HG02943 (cell line): ENCODE results near the gene YPEL1.
"Not testable (repeated sequence)": the region's sequence is repeated elsewhere in the genome, so short reads cannot be mapped to it uniquely, and the experiment has no call there.

Experiments used
- ATAC-seq: cut with Tn5 transposase; IDR thresholded peaks from one replicate; pipeline ENCODE4 v1.9.1; 2021; ENCODE audit warnings: mild to moderate bottlenecking, low read depth, moderate library complexity; ENCODE audit not compliant: unreplicated experiment

YPEL1 gene

GRCh38 chr22:21725956-21726649, 9.5 kb downstream of the YPEL1 start:
- no peak for ATAC-seq

DNA sequence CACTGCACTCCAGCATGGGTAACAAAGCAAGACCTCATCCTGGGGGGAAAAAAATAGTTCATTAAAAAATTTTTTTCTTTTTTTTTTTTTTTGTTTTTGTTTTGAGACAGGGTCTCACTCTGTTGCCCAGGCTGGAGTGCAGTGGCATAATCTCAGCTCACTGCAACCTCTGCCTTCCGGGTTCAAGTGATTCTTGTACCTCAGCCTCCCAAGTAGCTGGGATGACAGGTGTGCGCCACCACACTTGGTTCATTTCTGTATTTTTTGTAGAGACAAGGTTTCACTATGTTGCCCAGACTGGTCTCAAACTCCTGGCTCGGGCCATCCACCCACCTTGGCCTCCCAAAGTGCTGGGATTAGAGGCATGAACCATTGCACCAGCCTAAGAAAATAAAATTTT, 11.1 kb downstream of the YPEL1 start:
- ATAC-seq: not testable (repeated sequence)

DNA sequence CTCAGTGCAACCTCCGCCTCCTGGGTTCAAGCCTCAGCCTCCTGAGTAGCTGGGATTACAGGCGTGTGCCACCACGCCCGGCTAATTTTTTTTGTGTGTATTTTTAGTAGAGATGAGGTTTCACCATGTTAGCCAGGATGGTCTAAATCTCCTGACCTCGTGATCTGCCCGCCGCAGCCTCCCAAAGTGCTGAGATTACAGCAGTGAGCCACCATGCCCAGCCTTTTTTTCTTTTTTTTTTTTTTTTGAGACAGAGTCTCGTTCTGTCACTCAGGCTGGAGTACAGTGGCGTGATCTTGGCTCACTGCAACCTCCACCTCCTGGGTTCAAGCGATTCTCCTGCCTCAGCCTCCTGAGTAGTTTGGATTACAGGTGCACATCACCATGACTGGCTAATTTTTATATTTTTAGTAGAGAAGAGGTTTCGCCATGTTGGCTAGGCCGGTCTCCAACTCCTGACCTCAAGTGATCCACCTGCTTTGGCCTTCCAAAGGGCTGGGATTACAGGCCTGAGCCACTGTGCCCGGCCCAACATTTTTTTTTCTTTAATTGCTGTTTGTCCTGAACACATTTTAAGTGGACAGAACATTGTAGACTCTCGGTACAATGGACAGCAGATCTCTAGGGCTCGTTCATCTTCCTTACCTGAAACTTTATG, 14.3 kb downstream of the YPEL1 start:
- not testable (repeated sequence) for ATAC-seq

GRCh38 chr22:21720191-21720859, 15.3 kb downstream of the YPEL1 start:
- ATAC-seq: not testable (repeated sequence)

DNA sequence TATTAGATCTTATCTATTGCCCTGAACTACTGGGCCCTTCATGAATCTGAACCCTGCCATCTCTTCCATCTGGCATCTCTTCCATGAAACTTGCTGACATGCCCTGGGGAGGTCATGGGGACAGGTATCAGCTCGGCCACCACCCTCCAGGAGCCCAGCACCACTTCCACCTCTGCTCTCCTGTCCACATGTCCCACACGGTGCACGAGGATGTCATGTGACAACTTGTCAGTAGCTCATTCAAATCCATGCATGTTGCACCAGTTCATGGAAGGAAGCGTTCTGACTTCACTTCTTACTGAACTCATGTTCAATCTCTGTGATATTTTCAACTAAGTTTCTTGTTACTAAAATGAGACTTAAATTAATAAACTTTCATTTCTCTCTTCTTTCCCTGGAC, 16.6 kb downstream of the YPEL1 start:
- ATAC-seq: no peak

DNA sequence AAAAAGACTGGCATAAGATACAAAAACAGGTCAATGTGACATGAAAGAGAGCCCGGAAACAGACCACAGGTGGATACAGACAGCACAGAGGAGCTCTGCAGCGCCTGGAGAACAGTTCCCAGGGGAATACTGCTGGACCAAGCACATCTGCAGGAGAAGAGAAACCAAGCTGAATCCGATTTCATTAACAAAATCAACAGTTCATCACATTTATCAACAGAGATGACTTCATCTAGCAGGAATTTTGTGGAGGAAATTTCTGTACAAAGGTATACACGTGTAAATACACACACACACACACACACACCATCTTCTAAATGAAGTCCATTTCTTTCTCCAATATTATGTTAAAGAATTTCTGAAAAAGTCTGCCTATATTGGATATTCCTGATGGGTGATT, 17.1 kb downstream of the YPEL1 start:
- no peak for ATAC-seq

- not testable (repeated sequence) for ATAC-seq
Observed at GRCh38 chr22:21716395-21717122, 19.0 kb downstream of the YPEL1 start.

DNA sequence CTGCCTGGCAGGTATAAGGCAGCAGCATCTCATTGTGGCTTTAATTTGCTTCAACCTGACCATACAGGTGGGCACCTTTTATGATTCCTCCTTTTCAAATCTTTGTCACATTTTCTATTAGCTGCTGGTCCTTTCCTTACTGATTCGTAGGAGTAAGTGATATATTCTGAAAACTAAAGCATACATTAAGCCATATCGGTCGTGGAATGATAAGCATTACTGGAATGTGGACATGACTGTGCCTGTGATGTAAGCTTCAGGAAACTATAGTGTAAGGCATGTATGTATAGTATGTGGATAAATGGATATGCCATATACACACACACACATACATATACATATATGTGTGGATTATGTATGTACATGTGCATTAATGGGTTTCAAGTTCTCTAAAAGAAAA, 20.8 kb downstream of the YPEL1 start:
- no peak for ATAC-seq

- ATAC-seq: no peak
Observed at GRCh38 chr22:21714059-21714770, 21.4 kb downstream of the YPEL1 start.

DNA sequence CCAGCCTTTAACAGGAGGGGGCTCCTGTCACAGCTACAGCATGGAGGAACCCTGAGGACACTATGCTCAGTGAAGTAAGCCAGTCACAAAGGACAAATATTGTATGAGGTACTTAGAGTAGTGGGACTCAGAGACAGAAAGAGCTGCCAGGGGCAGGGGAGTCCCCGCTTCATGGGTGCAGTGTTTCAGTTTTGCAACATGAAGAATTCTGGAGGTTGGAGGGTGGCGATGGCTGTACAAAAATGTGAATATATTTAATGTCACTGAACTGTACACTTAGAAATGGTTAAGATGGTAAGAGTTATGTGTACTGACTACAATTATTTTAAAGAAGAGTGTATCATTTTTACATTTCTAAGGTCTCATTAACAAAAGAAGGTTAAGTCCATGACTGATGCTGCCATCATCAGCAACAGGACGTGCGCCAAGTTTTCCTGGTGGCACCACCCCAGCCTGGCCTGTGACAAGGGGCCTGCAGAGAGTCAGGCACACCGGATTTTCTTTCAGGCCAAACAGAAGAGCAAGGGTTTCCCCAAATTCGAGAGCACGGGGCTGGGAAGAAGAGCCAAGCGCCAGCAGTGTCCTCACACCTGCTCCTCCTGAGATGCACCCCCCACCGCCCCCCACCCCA, 22.1 kb downstream of the YPEL1 start:
- no peak for ATAC-seq

GRCh38 chr22:21712751-21713427, 22.7 kb downstream of the YPEL1 start:
- ATAC-seq: no peak

DNA sequence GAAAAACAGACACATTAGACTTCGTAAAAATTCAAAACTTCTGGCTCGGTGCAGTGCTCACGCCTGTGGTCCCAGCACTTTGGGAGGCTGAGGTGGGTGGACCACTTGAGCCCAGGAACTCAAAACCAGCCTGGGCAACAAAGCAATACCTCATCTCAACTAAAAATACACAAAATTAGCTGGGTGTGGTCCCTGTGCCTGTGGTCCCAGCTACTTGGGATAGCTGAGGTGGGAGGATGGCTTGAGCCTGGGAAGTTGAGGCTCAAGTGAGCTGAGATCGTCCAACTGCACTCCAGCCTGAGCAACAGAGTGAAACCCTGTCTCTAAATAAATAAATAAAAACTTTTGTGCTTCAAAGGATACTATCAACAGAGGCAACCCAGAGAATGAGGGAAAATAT, 23.7 kb downstream of the YPEL1 start:
- ATAC-seq: no peak

DNA sequence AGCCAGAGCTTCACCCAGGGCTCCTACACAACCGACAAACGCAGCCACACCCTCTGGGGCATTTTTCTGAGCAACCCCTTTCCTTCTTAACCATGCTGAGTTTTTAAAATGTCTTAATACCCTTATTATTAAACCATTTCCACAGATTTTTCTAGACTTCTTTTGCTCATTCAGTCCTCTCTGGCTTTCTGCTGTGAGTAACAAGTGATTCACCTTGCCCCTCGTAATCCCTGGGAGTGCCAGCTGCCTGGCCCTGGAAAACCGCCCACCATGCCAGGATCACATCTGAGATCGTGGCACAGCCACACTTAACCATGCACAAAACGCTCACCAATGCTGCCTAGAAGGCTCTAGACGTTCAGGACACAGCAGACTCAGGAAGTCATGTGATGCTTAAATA, 25.4 kb downstream of the YPEL1 start:
- no peak for ATAC-seq

DNA sequence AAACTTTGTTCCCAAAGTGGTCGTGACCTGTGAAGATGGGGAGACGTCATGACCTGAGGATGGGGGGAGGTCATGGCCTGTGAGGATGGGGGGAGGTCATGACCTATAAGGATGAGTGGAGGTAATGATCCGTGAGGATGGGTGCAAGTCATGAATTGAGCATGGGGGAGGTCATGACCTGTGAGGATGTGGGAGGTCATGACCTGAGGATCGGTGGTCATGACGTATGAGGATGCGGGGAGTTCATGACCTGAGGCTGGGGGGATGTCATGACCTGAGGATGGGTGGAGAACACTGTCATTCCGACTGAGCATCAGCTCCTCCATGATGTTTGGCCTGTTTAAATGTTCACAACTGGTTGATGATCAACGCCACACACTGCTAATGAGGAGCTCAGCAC, 25.9 kb downstream of the YPEL1 start:
- ATAC-seq: no peak

DNA sequence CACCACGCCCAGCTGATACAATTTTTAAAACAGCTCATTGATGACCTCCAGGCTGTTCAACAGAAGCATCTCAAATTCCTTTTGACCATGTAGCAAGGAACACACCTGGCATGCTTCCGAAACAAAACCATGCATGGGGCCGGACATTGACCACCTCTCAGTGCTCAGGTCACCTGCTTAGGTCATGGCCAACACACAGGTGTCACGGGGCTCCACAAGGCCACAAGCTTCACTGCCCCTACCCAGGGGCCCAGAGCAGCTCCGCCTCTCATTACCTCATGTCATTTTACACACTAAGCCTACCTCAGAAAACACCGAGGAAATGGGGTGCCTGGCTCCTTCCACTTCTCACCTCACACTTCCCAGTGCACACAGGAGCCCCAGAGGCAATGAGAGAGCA, 26.6 kb downstream of the YPEL1 start:
- ATAC-seq: no peak

- no peak for ATAC-seq
Observed at GRCh38 chr22:21707677-21708076, 27.9 kb downstream of the YPEL1 start.

GRCh38 chr22:21703684-21704316, 31.8 kb downstream of the YPEL1 start:
- no peak for ATAC-seq

DNA sequence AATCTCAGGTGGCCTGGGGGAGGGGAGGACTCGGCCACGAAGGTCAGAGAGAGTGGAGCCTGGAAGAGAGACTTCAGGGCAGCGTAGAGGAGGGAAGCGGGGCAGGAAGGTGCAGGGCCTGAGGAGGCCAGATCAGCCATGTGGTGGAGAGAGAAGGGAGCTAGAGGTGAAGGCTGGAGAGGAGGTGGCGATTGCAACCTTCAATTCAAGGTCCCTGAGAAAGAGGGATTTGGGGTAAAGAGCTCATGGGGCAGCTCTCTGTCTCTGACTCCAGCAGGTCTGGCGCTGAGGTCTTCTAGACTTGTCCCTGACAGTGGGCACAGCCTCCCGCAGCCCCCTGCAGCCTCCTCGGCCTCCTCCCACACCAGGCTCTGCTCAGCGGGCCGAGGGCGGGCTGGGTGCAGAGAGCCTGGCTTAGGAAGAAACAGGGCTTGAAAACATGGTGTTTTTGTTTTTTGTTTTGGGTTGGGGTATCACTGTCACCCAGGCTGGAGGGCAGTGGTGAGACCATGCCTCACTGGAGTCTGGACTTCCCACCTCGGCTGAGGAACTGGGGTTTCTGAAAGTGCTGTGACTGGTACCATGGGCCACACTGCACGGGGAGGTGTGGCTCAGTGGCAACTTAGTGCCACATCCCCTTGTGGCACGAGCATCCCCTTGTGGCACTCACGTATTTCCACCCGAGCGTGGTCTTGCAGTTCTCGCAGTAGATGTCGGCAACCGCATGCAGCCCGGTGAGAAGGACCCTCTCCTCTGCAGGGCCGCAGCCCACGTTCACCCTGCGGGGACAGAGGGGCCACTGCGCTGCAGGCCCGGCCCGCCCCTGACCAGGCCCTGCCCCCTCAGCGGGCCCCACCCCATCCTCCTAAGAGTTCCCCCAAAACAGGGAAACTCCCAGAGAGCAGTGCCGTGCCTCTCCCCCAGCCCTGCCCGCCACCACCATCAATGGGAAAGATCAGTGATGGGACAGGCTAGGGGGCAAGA, 32.6 kb downstream of the YPEL1 start:
- ATAC-seq: no peak
